Ectodermal cell (in vitro differentiated cells): ENCODE measurements around the gene SMAD7.

Experiments used
- H3K27ac ChIP-seq: 2 replicates; pipeline ENCODE4 v1.7.0; 2013; ENCODE audit warnings: mild to moderate bottlenecking, low read depth, low read length; ENCODE audit not compliant: insufficient read depth, poor library complexity, severe bottlenecking
- H3K27me3 ChIP-seq: 2 replicates; pipeline ENCODE4 v1.7.0; 2013; ENCODE audit warnings: mild to moderate bottlenecking, low read length; ENCODE audit not compliant: insufficient read depth, control insufficient read depth, poor library complexity, severe bottlenecking
- H3K36me3 ChIP-seq: one replicate; pipeline ENCODE4 v1.7.0; 2013; ENCODE audit warnings: low read length; ENCODE audit not compliant: control insufficient read depth, insufficient read depth
- H3K4me1 ChIP-seq: one replicate; pipeline ENCODE4 v1.7.0; 2013; ENCODE audit warnings: low read length; ENCODE audit not compliant: control insufficient read depth, insufficient read depth
- H3K4me3 ChIP-seq: 2 replicates; pipeline ENCODE4 v1.7.0; 2013; ENCODE audit warnings: low read depth, low read length, control low read depth; ENCODE audit not compliant: insufficient read depth
- H3K9me3 ChIP-seq: 2 replicates; pipeline ENCODE4 v1.7.0; 2013; ENCODE audit warnings: mild to moderate bottlenecking, low read length, moderate library complexity; ENCODE audit not compliant: control insufficient read depth
- WGBS, 2 experiments: methylation state at CpG; one replicate each; pipeline ENCODE4 v1.1.7; 2013; ENCODE audit warnings: missing lambda C conversion rate in 2 of 2; 5-methylcytosine and 5-hydroxymethylcytosine counted together

SMAD7 gene

DNA sequence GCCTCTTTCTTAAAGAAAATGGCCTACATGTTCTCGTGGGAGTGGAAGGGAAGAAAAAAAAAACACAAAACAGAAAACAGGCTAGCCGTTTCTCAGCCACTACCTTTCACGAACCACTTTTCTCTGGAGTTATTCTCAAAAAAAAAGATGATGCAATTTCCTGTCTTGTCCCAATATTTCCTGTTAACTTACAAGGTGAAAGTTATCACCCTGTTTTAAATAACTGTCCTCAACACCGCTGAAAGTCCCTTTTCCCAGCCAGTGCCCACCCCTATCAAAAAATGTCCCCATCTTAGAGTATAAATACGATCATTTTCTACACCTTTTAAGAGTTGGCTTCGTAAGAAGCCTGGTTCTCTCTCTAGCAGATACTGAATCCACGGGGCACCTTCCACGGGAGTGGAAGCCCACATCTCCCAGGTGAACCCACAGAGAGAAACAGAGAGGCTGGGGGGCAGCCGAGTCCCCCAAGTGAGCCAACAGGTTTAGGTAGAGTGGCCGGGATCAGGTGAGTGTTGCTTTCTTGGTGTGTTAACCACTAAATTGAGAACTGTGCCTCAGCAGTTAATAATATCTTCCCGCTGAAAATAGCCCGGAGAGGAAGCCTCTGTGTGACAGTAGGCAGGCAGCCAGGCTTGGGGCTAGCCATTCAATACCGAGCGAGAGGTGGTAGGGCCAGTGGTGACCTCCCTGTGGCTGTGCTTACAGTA lies 15.9 kb downstream of the SMAD7 start:
- Histone ChIP-seq H3K27me3 (no peaks in the 10 kb centered on the region), H3K4me1 (peaks cover 39% of the 10 kb centered on the region), H3K36me3 (no peaks in the 10 kb centered on the region), H3K27ac (no peak overlapping the region), H3K9me3 (no peaks in the 10 kb centered on the region), H3K4me3 (no peak overlapping the region)
- WGBS, 2 experiments = 88 to 89% methylated on average over 14 of the region's 14 CpGs

DNA sequence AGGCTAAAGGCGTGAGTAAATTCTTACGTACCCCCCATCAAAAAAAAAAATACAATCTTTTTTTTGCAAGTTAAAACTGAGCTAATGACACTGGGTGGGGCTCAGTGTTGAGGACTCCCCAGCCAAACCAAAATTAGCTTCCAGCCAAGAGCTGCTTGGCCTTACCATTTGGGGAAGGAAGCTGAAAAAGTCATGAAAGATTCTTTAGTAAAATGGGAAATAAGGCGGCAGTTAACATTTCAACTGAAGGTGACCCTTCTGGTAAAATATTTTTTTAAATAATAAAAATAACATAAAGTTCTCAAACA lies 16.4 kb downstream of the SMAD7 start:
- 96% methylated on average over 2 of the region's 3 CpGs; no CpG with 5 or more reads in 1 of the 2 experiments for whole genome bisulfite sequencing, 2 experiments
- H3K4me1 ChIP-seq = peaks cover 39% of the 10 kb centered on the region
- no peaks in the 10 kb centered on the region for H3K27me3 ChIP-seq
- H3K4me3 ChIP-seq = no peak overlapping the region
- H3K27ac ChIP-seq = no peak overlapping the region
- no peaks in the 10 kb centered on the region for H3K36me3 ChIP-seq
- no peaks in the 10 kb centered on the region for H3K9me3 ChIP-seq

DNA sequence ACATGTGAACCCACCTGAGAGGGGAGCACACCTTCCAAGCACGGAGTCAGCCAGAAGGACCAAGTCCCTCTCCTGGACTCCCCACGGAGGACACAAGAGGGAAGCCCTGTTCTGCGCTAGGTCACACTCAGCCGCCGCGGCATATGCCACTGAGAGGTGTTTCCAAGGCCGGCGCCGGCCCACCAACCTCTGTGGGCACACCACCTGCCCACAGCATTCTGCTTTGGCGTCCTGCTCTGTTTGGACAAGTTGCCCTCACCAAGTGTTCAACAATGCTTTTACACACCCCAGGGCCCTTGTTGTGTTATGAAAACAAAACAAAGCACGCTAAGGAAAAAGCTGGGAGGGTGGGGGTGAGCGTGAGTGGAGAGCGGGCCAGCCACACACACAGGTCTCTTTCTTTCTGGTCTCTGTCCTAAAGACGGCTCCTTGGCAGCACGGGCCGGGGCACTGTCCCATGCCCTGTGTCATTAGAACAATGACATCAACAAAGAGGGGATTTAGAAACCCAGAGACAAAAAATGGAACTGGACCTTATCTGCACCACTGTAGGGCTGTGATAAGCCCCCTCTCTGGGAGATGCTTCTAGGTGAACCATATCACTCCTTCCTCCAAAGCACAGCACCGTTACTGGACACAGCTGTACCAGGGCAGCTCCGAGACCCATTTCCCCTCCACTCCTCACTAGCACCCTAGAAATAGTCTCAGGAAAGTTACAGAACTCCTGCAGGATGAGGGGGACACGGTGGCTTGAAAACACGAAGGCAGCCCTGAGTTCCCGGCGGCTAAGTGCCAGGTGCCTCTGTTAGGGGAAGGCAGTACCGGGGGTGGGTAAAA lies 17.0 kb downstream of the SMAD7 start:
- Histone ChIP-seq H3K4me3 (no peak overlapping the region), H3K9me3 (no peaks in the 10 kb centered on the region), H3K27me3 (no peaks in the 10 kb centered on the region), H3K4me1 (peaks cover 39% of the 10 kb centered on the region), H3K36me3 (no peaks in the 10 kb centered on the region), H3K27ac (no peak overlapping the region)
- WGBS, 2 experiments = 90 to 94% methylated on average over 23 of the region's 23 CpGs

DNA sequence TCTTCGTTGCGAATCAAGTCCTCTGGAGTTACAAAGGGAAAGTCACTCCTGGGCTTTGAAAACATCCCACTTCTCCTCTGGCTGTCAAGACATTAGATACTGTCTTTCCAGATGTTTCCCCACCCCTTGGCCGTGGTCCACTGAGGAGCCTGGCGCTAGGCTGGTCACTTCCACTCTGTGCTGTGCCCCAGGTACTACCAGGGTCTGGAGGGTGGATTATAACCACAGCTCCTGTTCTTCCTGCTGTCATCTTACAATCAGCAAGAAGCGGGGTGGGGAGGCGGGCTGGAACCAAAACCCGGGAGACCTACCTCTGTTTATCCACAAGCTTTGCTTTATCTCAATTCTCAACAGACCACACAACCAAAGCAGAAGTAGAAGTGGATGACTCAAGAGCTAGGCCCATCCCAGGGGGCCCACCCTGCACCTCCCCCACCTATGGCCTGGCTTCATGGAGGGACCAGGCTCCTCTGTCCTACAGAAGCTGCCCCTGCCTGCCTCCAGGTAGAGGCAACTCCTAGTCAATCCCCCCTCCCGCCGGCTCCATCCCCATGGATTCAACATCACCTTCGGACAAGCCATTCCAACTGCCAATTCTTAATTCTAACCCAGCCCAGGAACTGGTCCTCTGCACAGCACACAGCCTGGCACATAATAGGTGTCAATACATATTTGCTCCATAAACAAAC lies 17.8 kb downstream of the SMAD7 start:
- no peaks in the 10 kb centered on the region for H3K9me3 ChIP-seq
- peaks cover 45% of the 10 kb centered on the region for H3K4me1 ChIP-seq
- no peak overlapping the region for H3K27ac ChIP-seq
- no peak overlapping the region for H3K4me3 ChIP-seq
- WGBS, 2 experiments = 92 to 93% methylated on average over 10 of the region's 10 CpGs
- no peaks in the 10 kb centered on the region for H3K27me3 ChIP-seq
- H3K36me3 ChIP-seq = no peaks in the 10 kb centered on the region

DNA sequence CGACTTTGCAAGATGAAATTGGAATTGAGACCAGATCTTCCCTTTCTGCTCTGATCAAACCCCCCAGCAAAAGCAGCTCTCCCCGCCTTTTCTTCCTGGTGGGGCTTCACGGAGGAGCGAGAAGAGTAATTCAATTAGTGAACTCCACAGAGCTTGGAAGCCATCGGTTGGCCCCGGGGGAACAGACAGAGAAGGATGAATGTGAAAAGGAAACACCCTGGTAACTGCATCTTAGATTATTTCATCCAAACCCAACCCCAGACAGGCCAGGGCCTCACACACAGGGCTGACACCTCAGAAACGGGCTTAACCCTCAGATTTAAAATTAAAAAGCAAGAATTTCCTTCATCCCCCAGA lies 18.3 kb downstream of the SMAD7 start:
- H3K27ac ChIP-seq = no peak overlapping the region
- no peaks in the 10 kb centered on the region for H3K9me3 ChIP-seq
- no peak overlapping the region for H3K4me3 ChIP-seq

DNA sequence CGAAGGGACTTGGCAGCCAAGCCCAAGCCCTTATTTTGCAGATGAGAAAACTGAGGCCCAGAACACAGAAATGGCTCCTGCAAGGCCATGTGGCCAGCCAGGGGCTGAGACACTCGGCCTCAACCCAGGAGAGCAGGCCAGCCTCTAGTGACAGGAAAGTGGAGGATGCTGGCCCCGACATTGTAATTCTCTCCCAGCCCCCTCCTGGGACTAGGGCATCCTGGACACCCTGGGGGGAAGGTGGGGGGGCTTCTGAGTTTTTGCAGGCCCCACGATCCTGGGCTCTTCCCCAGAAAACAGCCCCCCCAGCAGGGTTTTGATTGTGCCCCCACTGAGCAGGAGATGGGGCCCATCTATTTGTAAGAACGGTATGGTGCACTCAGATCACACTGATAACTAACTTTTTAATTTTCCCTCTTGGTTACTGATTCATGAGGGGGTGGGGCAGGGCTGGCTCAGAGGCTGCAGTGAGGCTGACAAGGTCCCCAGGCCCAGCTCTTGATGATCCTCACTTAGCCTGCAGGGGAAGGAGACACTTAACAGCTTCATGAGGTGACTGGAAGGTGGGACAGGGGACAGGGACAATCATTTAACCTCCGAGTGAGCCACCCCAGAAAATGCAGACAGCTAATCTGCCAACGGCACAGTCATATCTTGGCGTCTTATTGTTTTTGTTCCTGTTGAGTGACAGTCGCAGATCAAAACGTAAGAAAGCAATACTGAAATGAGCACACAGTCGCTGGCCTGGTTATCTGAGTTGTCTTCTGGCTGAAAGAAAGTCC lies 18.9 kb downstream of the SMAD7 start:
- Histone ChIP-seq H3K4me1 (peaks cover 40% of the 10 kb centered on the region), H3K27ac (no peak overlapping the region)
- WGBS, 2 experiments = 76% methylated on average over 11 of the region's 11 CpGs

More for the DNA sequence above, 18.3 kb downstream of the SMAD7 start:
- Histone ChIP-seq H3K36me3 (no peaks in the 10 kb centered on the region), H3K4me1 (peaks cover 42% of the 10 kb centered on the region), H3K27me3 (no peaks in the 10 kb centered on the region)
- WGBS, 2 experiments = 52 to 63% methylated on average over 5 to 7 of the region's 7 CpGs

DNA sequence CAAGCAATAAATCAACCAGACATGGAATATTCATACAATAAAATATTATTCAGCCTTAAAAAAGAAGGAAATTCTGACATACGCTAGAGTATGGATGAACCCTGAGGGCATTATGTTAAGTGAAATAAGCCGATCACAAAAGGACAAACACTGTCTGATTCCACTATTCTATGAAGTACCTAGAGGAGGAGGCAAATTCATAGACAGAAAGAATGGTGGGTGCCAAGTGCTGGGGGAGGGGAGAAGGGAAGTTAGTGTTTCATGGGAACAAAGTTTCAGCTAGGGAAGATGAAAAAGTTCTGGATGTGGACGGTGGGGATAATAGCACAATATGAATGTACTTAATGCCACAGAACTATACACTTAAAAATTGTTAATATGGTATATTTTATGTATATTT lies 19.8 kb downstream of the SMAD7 start:
- no peaks in the 10 kb centered on the region for H3K36me3 ChIP-seq
- 90 to 93% methylated on average over 1 to 2 of the region's 3 CpGs for WGBS, 2 experiments
- H3K27me3 ChIP-seq = no peaks in the 10 kb centered on the region
- H3K4me3 ChIP-seq = no peak overlapping the region
- peaks cover 42% of the 10 kb centered on the region for H3K4me1 ChIP-seq
- no peak overlapping the region for H3K27ac ChIP-seq
- no peaks in the 10 kb centered on the region for H3K9me3 ChIP-seq

More for the DNA sequence above, 18.9 kb downstream of the SMAD7 start:
- H3K9me3 ChIP-seq = no peaks in the 10 kb centered on the region
- H3K36me3 ChIP-seq = no peaks in the 10 kb centered on the region
- no peaks in the 10 kb centered on the region for H3K27me3 ChIP-seq
- H3K4me3 ChIP-seq = no peak overlapping the region

DNA sequence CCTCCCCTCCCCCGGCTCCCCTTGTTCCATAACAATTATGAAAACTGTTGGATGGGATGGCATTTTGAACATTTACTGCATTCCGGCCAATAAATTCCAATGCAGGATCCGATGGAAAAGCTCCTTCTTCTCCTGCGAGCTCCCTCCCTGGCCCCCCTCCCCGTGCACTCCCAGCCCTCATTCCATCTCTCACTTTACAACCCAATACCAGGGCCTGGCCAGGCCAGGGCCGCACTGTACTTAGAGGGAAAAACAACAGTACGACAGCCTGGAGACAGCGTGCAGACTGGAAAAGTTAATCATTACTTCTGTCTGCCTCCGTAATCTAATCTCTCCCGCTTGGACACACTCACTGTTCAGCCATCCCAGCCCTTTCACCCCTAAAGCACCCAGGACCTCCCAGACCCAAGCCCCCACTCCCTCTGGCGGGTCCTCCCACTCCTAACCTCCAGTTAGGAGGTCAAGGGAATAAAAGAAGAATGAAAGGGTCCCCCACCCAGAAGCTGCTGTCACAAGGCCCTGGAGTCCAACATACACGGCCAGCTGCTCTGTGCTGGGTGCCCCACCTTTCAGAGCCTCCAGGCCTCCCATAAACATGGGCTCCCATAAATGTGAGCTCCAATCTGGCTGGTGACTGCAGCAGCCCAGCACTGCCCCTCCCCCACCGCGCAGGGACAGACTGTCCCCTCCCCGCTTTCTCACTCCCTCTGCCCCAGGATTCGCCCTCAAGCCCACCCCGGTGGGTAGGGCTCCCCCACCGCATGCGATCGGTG lies 20.6 kb downstream of the SMAD7 start:
- Histone ChIP-seq H3K4me1 (peaks cover 42% of the 10 kb centered on the region), H3K27me3 (no peaks in the 10 kb centered on the region), H3K27ac (no peak overlapping the region), H3K9me3 (no peaks in the 10 kb centered on the region), H3K36me3 (no peaks in the 10 kb centered on the region), H3K4me3 (no peak overlapping the region)
- WGBS, 2 experiments = 50 to 55% methylated on average over 19 to 20 of the region's 20 CpGs

DNA sequence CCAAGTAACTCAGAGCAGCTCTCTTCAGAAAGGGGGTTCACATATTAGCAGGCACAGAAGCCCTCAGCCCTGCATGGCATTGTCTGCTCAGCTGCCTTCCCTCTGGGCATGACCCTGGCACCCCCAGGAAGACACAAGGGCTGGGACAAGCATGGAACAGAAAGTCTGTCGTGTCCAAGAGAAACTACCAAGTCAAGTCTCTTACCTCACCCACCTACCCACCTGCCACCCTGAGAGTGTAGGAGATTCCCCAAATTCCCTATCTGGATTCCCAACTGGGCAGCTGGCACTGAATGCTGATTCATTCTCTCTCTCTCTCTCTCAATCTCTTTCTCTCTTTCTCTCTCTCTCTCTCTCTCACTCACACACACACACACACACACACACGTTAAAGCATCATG lies 21.6 kb downstream of the SMAD7 start:
- H3K4me3 ChIP-seq = no peak overlapping the region

More for the DNA sequence above, 21.6 kb downstream of the SMAD7 start:
- Histone ChIP-seq H3K27me3 (no peaks in the 10 kb centered on the region), H3K36me3 (no peaks in the 10 kb centered on the region), H3K9me3 (no peaks in the 10 kb centered on the region), H3K4me1 (peaks cover 50% of the 10 kb centered on the region), H3K27ac (no peak overlapping the region)
- WGBS, 2 experiments = 59 to 70% methylated on average over 2 of the region's 2 CpGs
